Dendritic cell treated with granulocyte-macrophage colony-stimulating factor and Interleukin-4, amounts not matched to agents 40 ng/mL and 50 ng/mL, for 4 days (primary cell): ENCODE data around the gene RAB21.
"Not testable (repeated sequence)": the region's sequence is repeated elsewhere in the genome, so short reads cannot be mapped to it uniquely, and the experiment has no call there.

ENCODE experiments used
- H3K27ac Mint-ChIP-seq: one replicate; pipeline ENCODE4 v1.8.0; 2022; ENCODE audit warnings: mild to moderate bottlenecking, mixed read lengths
- H3K27me3 Mint-ChIP-seq: one replicate; pipeline ENCODE4 v1.8.0; 2022; ENCODE audit warnings: mild to moderate bottlenecking, mixed read lengths
- H3K36me3 Mint-ChIP-seq: one replicate; pipeline ENCODE4 v1.8.0; 2022; ENCODE audit warnings: low read depth, mixed read lengths
- H3K4me1 Mint-ChIP-seq: one replicate; pipeline ENCODE4 v1.8.0; 2022; ENCODE audit warnings: low read depth, mixed read lengths
- H3K4me3 Mint-ChIP-seq: one replicate; pipeline ENCODE4 v1.8.0; 2022; ENCODE audit warnings: mild to moderate bottlenecking, moderate library complexity, mixed read lengths
- H3K9me3 Mint-ChIP-seq: one replicate; pipeline ENCODE4 v1.8.0; 2022; ENCODE audit warnings: mixed read lengths
- intact Hi-C: fragments of 100-400 bp; cut with micrococcal nuclease; formaldehyde crosslinking; loops from one replicate; pipeline ENCODE4 v1.15.0; 2022

RAB21 gene

DNA sequence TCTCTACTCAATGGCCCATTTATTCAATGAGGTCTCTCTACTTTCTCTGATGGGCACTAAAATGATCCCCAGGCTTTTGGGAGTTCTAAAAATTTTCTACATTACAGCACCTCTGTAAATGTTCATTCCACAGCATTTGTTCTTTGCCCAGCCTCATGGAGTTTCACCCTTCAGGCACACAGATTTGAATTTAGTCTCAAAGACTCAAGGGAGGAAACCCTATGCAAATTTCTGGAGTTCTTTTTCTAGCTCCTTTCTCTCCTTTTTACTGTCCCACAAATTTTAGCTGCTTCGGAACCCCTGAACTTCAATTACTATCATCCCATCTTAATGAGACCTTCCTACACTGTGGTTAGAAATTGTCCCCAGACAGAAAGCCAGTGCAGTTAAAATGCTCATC, 17.5 kb upstream of the RAB21 start:
- no peaks in the 10 kb centered on the region for H3K4me1 Mint-ChIP-seq
- no peaks in the 10 kb centered on the region for H3K27me3 Mint-ChIP-seq
- H3K36me3 Mint-ChIP-seq = no peaks in the 10 kb centered on the region
- no peaks in the 10 kb centered on the region for H3K9me3 Mint-ChIP-seq
- intact Hi-C loops = no loop called here
- no peak overlapping the region for H3K4me3 Mint-ChIP-seq
- H3K27ac Mint-ChIP-seq = no peak overlapping the region

- intact Hi-C loops = loop anchor here (10.0 kb wide), 1 partner anchor 1148 kb away; no protein-coding TSS in a partner anchor
- no peak overlapping the region for H3K27ac Mint-ChIP-seq
- H3K36me3 Mint-ChIP-seq = no peaks in the 10 kb centered on the region
- no peak overlapping the region for H3K4me3 Mint-ChIP-seq
- H3K4me1 Mint-ChIP-seq = no peaks in the 10 kb centered on the region
- H3K9me3 Mint-ChIP-seq = no peaks in the 10 kb centered on the region
- peaks cover 1% of the 10 kb centered on the region for H3K27me3 Mint-ChIP-seq
Observed at GRCh38 chr12:71742998-71743397, 11.7 kb upstream of the RAB21 start.

DNA sequence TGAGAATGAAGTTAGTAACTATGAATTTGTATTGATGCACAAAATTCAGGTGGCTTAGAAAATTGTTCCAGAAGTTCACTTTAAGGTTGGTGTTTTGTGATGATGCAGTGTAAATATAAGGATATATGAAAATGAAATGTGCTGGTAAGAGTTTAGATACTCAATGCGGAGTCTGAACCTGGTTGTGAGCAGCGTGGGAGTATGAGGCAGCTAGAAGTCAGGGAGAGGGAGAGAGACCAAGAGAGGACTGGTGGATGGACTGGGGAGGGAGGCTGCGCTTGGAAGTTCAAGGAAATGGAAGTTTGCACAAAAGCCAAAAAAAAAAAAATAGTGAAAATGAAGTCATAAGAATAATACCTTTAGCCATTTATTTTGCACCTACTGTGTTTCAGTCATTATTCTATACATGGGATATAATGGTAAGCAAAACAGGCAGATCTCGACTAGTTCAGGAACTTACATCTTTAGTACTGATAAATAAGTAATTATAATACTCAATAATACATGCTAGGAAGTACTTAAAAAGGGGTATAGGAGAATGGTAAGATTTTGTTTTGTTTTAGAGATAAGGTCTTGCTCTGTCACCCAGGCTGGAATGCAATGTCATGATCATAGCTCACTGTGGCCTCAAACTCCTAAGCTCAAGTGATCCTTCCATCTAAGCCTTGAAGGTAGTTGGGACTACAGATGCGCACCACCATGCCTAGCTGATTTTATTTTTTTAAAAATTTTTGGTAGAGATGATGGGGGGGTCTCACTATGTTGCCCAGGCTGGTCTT, 10.0 kb upstream of the RAB21 start:
- peaks cover 6% of the 10 kb centered on the region for H3K27me3 Mint-ChIP-seq
- no peaks in the 10 kb centered on the region for H3K4me1 Mint-ChIP-seq
- no peak overlapping the region for H3K27ac Mint-ChIP-seq
- H3K36me3 Mint-ChIP-seq = no peaks in the 10 kb centered on the region
- intact Hi-C loops = loop anchor here (10.0 kb wide), 1 partner anchor 1150 kb away; no protein-coding TSS in a partner anchor
- no peak overlapping the region for H3K4me3 Mint-ChIP-seq
- no peaks in the 10 kb centered on the region for H3K9me3 Mint-ChIP-seq

GRCh38 chr12:71746974-71747611, 7.6 kb upstream of the RAB21 start:
- intact Hi-C loops = loop anchor here (1.0 to 10.0 kb wide), 3 partner anchors 86 to 1152 kb away; no protein-coding TSS in a partner anchor
- Mint-ChIP-seq H3K36me3 (no peaks in the 10 kb centered on the region), H3K4me1 (no peaks in the 10 kb centered on the region), H3K9me3 (no peaks in the 10 kb centered on the region), H3K27me3 (peaks cover 11% of the 10 kb centered on the region), H3K4me3 (no peak overlapping the region), H3K27ac (no peak overlapping the region)

- no peaks in the 10 kb centered on the region for H3K36me3 Mint-ChIP-seq
- H3K4me3 Mint-ChIP-seq = no peak overlapping the region
- H3K9me3 Mint-ChIP-seq = no peaks in the 10 kb centered on the region
- H3K4me1 Mint-ChIP-seq = no peaks in the 10 kb centered on the region
- no peak overlapping the region for H3K27ac Mint-ChIP-seq
- H3K27me3 Mint-ChIP-seq = peaks cover 13% of the 10 kb centered on the region
- intact Hi-C loops = loop anchor here (10.0 kb wide), 1 partner anchor 1153 kb away; no protein-coding TSS in a partner anchor
Observed at GRCh38 chr12:71748081-71748850, 6.4 kb upstream of the RAB21 start.

- Mint-ChIP-seq H3K36me3 (no peaks in the 10 kb centered on the region), H3K27me3 (peaks cover 11% of the 10 kb centered on the region), H3K27ac (no peak overlapping the region), H3K4me3 (no peak overlapping the region), H3K4me1 (peaks cover 9% of the 10 kb centered on the region), H3K9me3 (no peaks in the 10 kb centered on the region)
- intact Hi-C loops = loop anchor here (10.0 kb wide), 1 partner anchor 1155 kb away; no protein-coding TSS in a partner anchor
Observed at GRCh38 chr12:71749666-71750065, 5.0 kb upstream of the RAB21 start.

GRCh38 chr12:71752891-71753290, 1.8 kb upstream of the RAB21 start:
- Mint-ChIP-seq H3K4me3 (no peak overlapping the region), H3K27ac (no peak overlapping the region), H3K27me3 (peaks cover 11% of the 10 kb centered on the region), H3K4me1 (peaks cover 16% of the 10 kb centered on the region), H3K9me3 (peaks cover 1% of the 10 kb centered on the region), H3K36me3 (peaks cover 17% of the 10 kb centered on the region)
- intact Hi-C loops = no loop called here

DNA sequence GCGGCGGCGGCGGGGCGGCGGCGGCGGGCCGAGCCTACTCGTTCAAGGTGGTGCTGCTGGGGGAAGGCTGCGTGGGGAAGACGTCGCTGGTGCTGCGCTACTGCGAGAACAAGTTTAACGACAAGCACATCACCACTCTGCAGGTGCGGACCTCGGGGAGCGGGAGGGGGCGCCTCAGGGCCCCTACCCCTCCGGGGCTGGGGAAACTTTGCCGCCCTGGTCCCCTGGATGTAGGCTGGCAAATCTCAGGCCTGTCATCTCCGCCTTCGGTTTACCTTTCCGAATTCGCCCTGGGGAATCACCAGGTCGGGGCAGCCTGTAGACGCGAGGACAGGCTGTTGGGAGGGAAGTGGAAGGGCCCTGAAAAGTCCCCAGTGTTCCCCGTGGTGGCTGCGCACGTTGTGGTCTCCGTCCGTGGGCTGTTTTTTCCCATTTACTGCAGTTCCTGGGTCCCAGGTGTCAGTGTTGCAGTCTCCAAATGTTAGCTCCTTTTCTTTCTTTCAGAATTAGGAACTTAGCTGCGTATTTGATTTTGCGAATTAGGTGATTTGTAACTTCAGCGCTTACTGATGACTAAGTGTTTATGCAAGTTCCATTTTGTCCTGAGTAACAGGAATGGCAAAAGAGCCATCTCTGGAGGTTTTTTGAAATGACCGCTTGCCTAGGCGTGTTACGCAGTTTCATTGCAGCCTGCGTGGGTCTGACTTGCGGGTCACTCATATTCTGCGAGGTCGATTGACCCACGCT, 656 bp downstream of the RAB21 start:
- H3K4me1 Mint-ChIP-seq = peaks cover 16% of the 10 kb centered on the region
- peak overlapping the region; percentile 82 for H3K4me3 Mint-ChIP-seq
- peak overlapping the region; percentile 94 for H3K27ac Mint-ChIP-seq
- intact Hi-C loops = loop anchor here (2.0 kb wide), 1 partner anchor 69 kb away; the partner anchor contains the start of gene TMEM19
- peaks cover 4% of the 10 kb centered on the region for H3K27me3 Mint-ChIP-seq
- peaks cover 42% of the 10 kb centered on the region for H3K36me3 Mint-ChIP-seq
- H3K9me3 Mint-ChIP-seq = peaks cover 26% of the 10 kb centered on the region

GRCh38 chr12:71756054-71756690, 1.5 kb downstream of the RAB21 start:
- Mint-ChIP-seq H3K4me1 (peaks cover 21% of the 10 kb centered on the region), H3K9me3 (peaks cover 33% of the 10 kb centered on the region), H3K4me3 (peak overlapping the region; percentile 82), H3K27ac (peak overlapping the region; percentile 94), H3K36me3 (peaks cover 50% of the 10 kb centered on the region), H3K27me3 (peaks cover 3% of the 10 kb centered on the region)
- intact Hi-C loops = no loop called here

- Mint-ChIP-seq H3K4me1 (peaks cover 28% of the 10 kb centered on the region), H3K4me3 (no peak overlapping the region)
Observed at GRCh38 chr12:71759941-71760340, 5.3 kb downstream of the RAB21 start.

GRCh38 chr12:71760471-71760870, 5.8 kb downstream of the RAB21 start:
- peaks cover 34% of the 10 kb centered on the region for H3K4me1 Mint-ChIP-seq

More at GRCh38 chr12:71759941-71760340, 5.3 kb downstream of the RAB21 start:
- intact Hi-C loops = no loop called here
- Mint-ChIP-seq H3K27ac (no peak overlapping the region), H3K27me3 (no peaks in the 10 kb centered on the region), H3K9me3 (peaks cover 33% of the 10 kb centered on the region), H3K36me3 (peaks cover 71% of the 10 kb centered on the region)

GRCh38 chr12:71761354-71761753, 6.7 kb downstream of the RAB21 start:
- H3K27ac Mint-ChIP-seq, intact Hi-C loops, H3K27me3 Mint-ChIP-seq, H3K4me3 Mint-ChIP-seq: not testable (repeated sequence)
- peaks cover 33% of the 10 kb centered on the region for H3K9me3 Mint-ChIP-seq
- H3K4me1 Mint-ChIP-seq = peaks cover 36% of the 10 kb centered on the region
- peaks cover 75% of the 10 kb centered on the region for H3K36me3 Mint-ChIP-seq

More at GRCh38 chr12:71760471-71760870, 5.8 kb downstream of the RAB21 start:
- H3K36me3 Mint-ChIP-seq = peaks cover 77% of the 10 kb centered on the region
- peaks cover 33% of the 10 kb centered on the region for H3K9me3 Mint-ChIP-seq
- no peaks in the 10 kb centered on the region for H3K27me3 Mint-ChIP-seq
- no peak overlapping the region for H3K4me3 Mint-ChIP-seq
- intact Hi-C loops = no loop called here
- H3K27ac Mint-ChIP-seq = no peak overlapping the region
